ENCODE measurements around the gene GALM.
A peak's percentile ranks its signal among the peaks of the same experiment; 100 is the strongest.

The GALM gene

DNA sequence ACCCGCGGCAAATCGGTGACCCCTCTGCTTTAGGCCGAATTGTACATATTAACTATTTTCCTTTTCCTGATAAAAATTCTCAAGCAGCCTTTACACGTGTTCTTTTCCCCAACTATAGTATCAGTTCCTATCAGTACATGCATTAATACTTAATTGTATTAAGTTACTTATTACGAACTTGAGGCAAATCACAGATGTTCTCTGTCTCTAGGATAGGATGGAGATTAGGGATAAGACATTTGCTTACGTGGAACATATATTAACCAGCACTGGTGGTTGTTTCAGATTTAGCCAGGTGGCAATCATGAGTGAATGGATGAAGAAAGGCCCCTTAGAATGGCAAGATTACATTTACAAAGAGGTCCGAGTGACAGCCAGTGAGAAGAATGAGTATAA is 112.8 kb downstream of the GALM start:
- no peak for DNase-seq
- H3K4me1 ChIP-seq (ENCODE audit: control insufficient read depth, insufficient read depth, low read length, poor library complexity, severe bottlenecking): no peaks in the 10 kb centered on the region
- peaks cover 4% of the 10 kb centered on the region for H3K36me3 ChIP-seq (ENCODE audit: control insufficient read depth, insufficient read depth, low read length)
- H3K27me3 ChIP-seq (replicated peaks; ENCODE audit: control insufficient read depth, insufficient read depth, low read length, poor library complexity, severe bottlenecking): no peaks in the 10 kb centered on the region
- no peaks in the 10 kb centered on the region for H3K9me3 ChIP-seq (ENCODE audit: control insufficient read depth, low read length)
- peak overlapping the region; percentile 64 for H3K27ac ChIP-seq (ENCODE audit: insufficient read depth, low read length, poor library complexity, severe bottlenecking)
- H3K4me3 ChIP-seq (ENCODE audit: insufficient read depth, low read depth, low read length, poor library complexity, severe bottlenecking): peak overlapping the region; percentile 61

DNA sequence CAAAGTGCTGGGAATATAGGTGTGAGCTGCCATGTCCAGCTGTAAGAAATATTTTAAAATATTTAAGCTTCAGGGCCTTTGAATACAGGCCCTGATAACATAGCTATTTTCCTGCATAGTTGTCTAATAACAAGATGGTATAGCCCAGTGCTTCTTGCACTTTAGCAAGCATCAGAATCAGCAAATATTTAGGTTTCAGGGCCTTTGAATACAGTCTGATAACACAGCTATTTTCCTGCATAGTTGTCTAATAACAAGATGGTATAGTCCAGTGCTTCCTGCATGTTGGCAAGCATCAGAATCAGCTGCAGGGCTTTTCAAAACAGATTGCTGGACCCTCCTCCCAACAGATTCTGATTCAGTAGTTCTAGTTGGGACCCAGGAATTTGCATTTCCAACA is 117.7 kb downstream of the GALM start:
- no peaks in the 10 kb centered on the region for H3K27me3 ChIP-seq (replicated peaks; ENCODE audit: control insufficient read depth, insufficient read depth, low read length, poor library complexity, severe bottlenecking)
- no peak for DNase-seq
- H3K4me3 ChIP-seq (ENCODE audit: insufficient read depth, low read depth, low read length, poor library complexity, severe bottlenecking): no peak overlapping the region

More for the DNA sequence above, 117.7 kb downstream of the GALM start:
- no peaks in the 10 kb centered on the region for H3K9me3 ChIP-seq (ENCODE audit: control insufficient read depth, low read length)
- H3K36me3 ChIP-seq (ENCODE audit: control insufficient read depth, insufficient read depth, low read length): peaks cover 4% of the 10 kb centered on the region
- H3K4me1 ChIP-seq (ENCODE audit: control insufficient read depth, insufficient read depth, low read length, poor library complexity, severe bottlenecking): no peaks in the 10 kb centered on the region
- no peak overlapping the region for H3K27ac ChIP-seq (ENCODE audit: insufficient read depth, low read length, poor library complexity, severe bottlenecking)

All from effector memory CD4-positive, alpha-beta T cell (primary cell).